Spleen (tissue), 7 donors: ENCODE measurements around the gene CEP41.

Experiments used
- CTCF ChIP-seq, 11 experiments: fragments of 200-600 bp in 7 of 11; fragments of 450-650 bp in 4 of 11; sonication (generic) in 4 of 11; IDR thresholded peaks in 8 of 11; conservative IDR thresholded peaks in 3 of 11; 1 replicate in 7 of 11; 2 replicates in 4 of 11; pipeline versions ENCODE4 v1.4.0 to v1.8.0; 2016 to 2021; ENCODE audit warnings: antibody characterized with exemption in 11 of 11, inconsistent platforms in 4 of 11, mild to moderate bottlenecking in 1 of 11
- POLR2A ChIP-seq, 3 donors: fragments of 450-650 bp; IDR thresholded peaks; one replicate each; pipeline ENCODE4 v1.5.1; 2017; ENCODE audit warnings: antibody characterized with exemption in 3 of 3, mild to moderate bottlenecking in 1 of 3
- POLR2AphosphoS5 ChIP-seq, 3 donors: sonication (generic); formaldehyde crosslinking; IDR thresholded peaks; one replicate each; pipeline ENCODE4 v1.5.1; 2017; ENCODE audit warnings: antibody characterized with exemption in 3 of 3
- donor health status: DM: no; HTN: no; CAD: no; lungs with moderate emphysema.
- donor health status: DM: no; HTN: no; CAD: no.
- donor health status: DM: no; HTN: no; CAD: no.

- no peak for TF ChIP-seq CTCF (IDR thresholded peaks at IDR 0.05 in 8 of 11, conservative IDR thresholded peaks at IDR 0.05 in 3 of 11)
- TF ChIP-seq POLR2A (IDR thresholded peaks at IDR 0.05): no peak
- TF ChIP-seq POLR2AphosphoS5 (IDR thresholded peaks at IDR 0.05): no peak
Observed at GRCh38 chr7:130419658-130420057, 21.2 kb downstream of the CEP41 start.
